Measurements from ENCODE around the gene IRAK2.
"Not testable (repeated sequence)": the region's sequence is repeated elsewhere in the genome, so short reads cannot be mapped to it uniquely, and the experiment has no call there.

The IRAK2 gene

GRCh38 chr3:10260211-10260701 is 95.5 kb downstream of the IRAK2 start:
- no peak for DNase-seq

- no peak for DNase-seq
Observed at GRCh38 chr3:10262027-10262426, 97.3 kb downstream of the IRAK2 start.

GRCh38 chr3:10263646-10264363 is 99.1 kb downstream of the IRAK2 start:
- peak; percentile 24 for DNase-seq

- no peak for DNase-seq
Observed at GRCh38 chr3:10265833-10266232, 101.1 kb downstream of the IRAK2 start.

- DNase-seq = not testable (repeated sequence)
Observed at GRCh38 chr3:10266936-10267335, 102.2 kb downstream of the IRAK2 start.

- no peak for DNase-seq
Observed at GRCh38 chr3:10268116-10268515, 103.4 kb downstream of the IRAK2 start.

GRCh38 chr3:10268930-10269329 is 104.2 kb downstream of the IRAK2 start:
- DNase-seq = no peak

- DNase-seq = no peak
Observed at GRCh38 chr3:10269443-10269842, 104.7 kb downstream of the IRAK2 start.

- DNase-seq = not testable (repeated sequence)
Observed at GRCh38 chr3:10272476-10272875, 107.8 kb downstream of the IRAK2 start.

- no peak for DNase-seq
Observed at GRCh38 chr3:10272977-10273376, 108.3 kb downstream of the IRAK2 start.

- DNase-seq = no peak
Observed at GRCh38 chr3:10273702-10274305, 109.1 kb downstream of the IRAK2 start.

- DNase-seq = no peak
Observed at GRCh38 chr3:10274601-10275000, 109.9 kb downstream of the IRAK2 start.

- no peak for DNase-seq
Observed at GRCh38 chr3:10277115-10277625, 112.5 kb downstream of the IRAK2 start.

- no peak for DNase-seq
Observed at GRCh38 chr3:10278501-10278900, 113.8 kb downstream of the IRAK2 start.

- DNase-seq = no peak
Observed at GRCh38 chr3:10279384-10280176, 114.9 kb downstream of the IRAK2 start.

GRCh38 chr3:10280177-10280529 is 115.4 kb downstream of the IRAK2 start:
- DNase-seq = no peak

- no peak for DNase-seq
Observed at GRCh38 chr3:10280571-10280970, 115.9 kb downstream of the IRAK2 start.

- DNase-seq = no peak
Observed at GRCh38 chr3:10281951-10282350, 117.2 kb downstream of the IRAK2 start.

GRCh38 chr3:10283638-10284037 is 118.9 kb downstream of the IRAK2 start:
- DNase-seq = peak; percentile 30

- DNase-seq = no peak
Observed at GRCh38 chr3:10284496-10284895, 119.8 kb downstream of the IRAK2 start.

GRCh38 chr3:10285272-10286132 is 120.8 kb downstream of the IRAK2 start:
- DNase-seq = no peak

GRCh38 chr3:10286133-10286524 is 121.4 kb downstream of the IRAK2 start:
- no peak for DNase-seq

All from RPMI8226 (cell line).